HL-60 (cell line): ENCODE data around the gene GPR173.

Experiments
- DNase-seq, 2 experiments: peaks; one replicate each; pipeline ENCODE4 v3.0.0-alpha.2; 2010 to 2020; ENCODE audit warnings: low read depth in 1 of 2, low spot score in 1 of 2
- H3K27ac ChIP-seq: fragments of 250-450 bp; sonication (Bioruptor Pico); replicated peaks from 2 replicates; pipeline ENCODE4 v1.5.1; 2020; ENCODE audit warnings: mild to moderate bottlenecking, moderate library complexity
- H3K27me3 ChIP-seq: fragments of 250-450 bp; sonication (Bioruptor Pico); 2 replicates; pipeline ENCODE4 v1.5.1; 2021; ENCODE audit warnings: mild to moderate bottlenecking, moderate library complexity; ENCODE audit not compliant: insufficient read depth, poor library complexity, severe bottlenecking
- H3K4me3 ChIP-seq: replicated peaks from 2 replicates; pipeline ENCODE4 v1.5.1; 2011; ENCODE audit warnings: mild to moderate bottlenecking, control low read depth, low read length; ENCODE audit not compliant: insufficient read depth
- CTCF ChIP-seq: IDR thresholded peaks from one replicate; pipeline ENCODE4 v1.5.1; 2011; ENCODE audit warnings: low read length, control low read depth, inconsistent platforms; ENCODE audit not compliant: insufficient read depth
- GABPA ChIP-seq: IDR thresholded peaks from 2 replicates; pipeline ENCODE4 v1.6.1; 2012; ENCODE audit warnings: low read depth
- POLR2AphosphoS5 ChIP-seq: IDR thresholded peaks from 2 replicates; pipeline ENCODE4 v1.6.1; 2012; ENCODE audit warnings: low read depth
- SPI1 ChIP-seq: IDR thresholded peaks from 2 replicates; pipeline ENCODE4 v1.6.1; 2012; ENCODE audit warnings: low read depth, mild to moderate bottlenecking, borderline replicate concordance
- TF ChIP-seq, protein P1 (sequence below): IDR thresholded peaks from 2 replicates; pipeline ENCODE4 v1.6.1; 2012; ENCODE audit warnings: low read depth; ENCODE audit not compliant: insufficient replicate concordance

Gene GPR173

GRCh38 chrX:53071604-53072417 is 23.2 kb downstream of the GPR173 start:
- H3K4me3 ChIP-seq: peak overlapping the region; percentile 60

GRCh38 chrX:53072418-53073114 is 24.0 kb downstream of the GPR173 start:
- Histone ChIP-seq H3K4me3 (peak overlapping the region; percentile 60), H3K27ac (no peak overlapping the region), H3K27me3 (no peaks in the 10 kb centered on the region)
- no peak for DNase-seq
- TF ChIP-seq SPI1 (peak; percentile 29; the same call in 1 of the 2 replicates), POLR2AphosphoS5 (no peak), CTCF (no peak), GABPA (no peak)
- TF ChIP-seq, protein P1, sequence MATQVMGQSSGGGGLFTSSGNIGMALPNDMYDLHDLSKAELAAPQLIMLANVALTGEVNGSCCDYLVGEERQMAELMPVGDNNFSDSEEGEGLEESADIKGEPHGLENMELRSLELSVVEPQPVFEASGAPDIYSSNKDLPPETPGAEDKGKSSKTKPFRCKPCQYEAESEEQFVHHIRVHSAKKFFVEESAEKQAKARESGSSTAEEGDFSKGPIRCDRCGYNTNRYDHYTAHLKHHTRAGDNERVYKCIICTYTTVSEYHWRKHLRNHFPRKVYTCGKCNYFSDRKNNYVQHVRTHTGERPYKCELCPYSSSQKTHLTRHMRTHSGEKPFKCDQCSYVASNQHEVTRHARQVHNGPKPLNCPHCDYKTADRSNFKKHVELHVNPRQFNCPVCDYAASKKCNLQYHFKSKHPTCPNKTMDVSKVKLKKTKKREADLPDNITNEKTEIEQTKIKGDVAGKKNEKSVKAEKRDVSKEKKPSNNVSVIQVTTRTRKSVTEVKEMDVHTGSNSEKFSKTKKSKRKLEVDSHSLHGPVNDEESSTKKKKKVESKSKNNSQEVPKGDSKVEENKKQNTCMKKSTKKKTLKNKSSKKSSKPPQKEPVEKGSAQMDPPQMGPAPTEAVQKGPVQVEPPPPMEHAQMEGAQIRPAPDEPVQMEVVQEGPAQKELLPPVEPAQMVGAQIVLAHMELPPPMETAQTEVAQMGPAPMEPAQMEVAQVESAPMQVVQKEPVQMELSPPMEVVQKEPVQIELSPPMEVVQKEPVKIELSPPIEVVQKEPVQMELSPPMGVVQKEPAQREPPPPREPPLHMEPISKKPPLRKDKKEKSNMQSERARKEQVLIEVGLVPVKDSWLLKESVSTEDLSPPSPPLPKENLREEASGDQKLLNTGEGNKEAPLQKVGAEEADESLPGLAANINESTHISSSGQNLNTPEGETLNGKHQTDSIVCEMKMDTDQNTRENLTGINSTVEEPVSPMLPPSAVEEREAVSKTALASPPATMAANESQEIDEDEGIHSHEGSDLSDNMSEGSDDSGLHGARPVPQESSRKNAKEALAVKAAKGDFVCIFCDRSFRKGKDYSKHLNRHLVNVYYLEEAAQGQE: no peak

More at GRCh38 chrX:53071604-53072417, 23.2 kb downstream of the GPR173 start:
- Histone ChIP-seq H3K27ac (no peak overlapping the region; the same call in 1 of the 2 replicates), H3K27me3 (no peaks in the 10 kb centered on the region)
- TF ChIP-seq CTCF (peak; percentile 40), POLR2AphosphoS5 (no peak; the same call in none of the 2 replicates)
- peak in 1 of 2 experiments; percentile 67 for DNase-seq

- TF ChIP-seq POLR2AphosphoS5 (no peak), CTCF (no peak), SPI1 (no peak), GABPA (no peak)
- TF ChIP-seq, protein P1: no peak
- Histone ChIP-seq H3K4me3 (no peak overlapping the region), H3K27ac (no peak overlapping the region), H3K27me3 (no peaks in the 10 kb centered on the region)
- DNase-seq: no peak
Observed at GRCh38 chrX:53073115-53073586, 24.6 kb downstream of the GPR173 start.
